ENCODE measurements around the gene SETD6. TPM values are rescaled to one million over a fixed set of nuclear protein-coding genes. Genes with fewer than 3 reads are reported as not detected.
A peak's percentile ranks its signal among the peaks of the same experiment; 100 is the strongest.

SETD6 gene
- total and polyA plus RNA-seq, 2 of the 13 experiments (the other 11 are each of a cell fraction or from before 2014, with no cell fraction given) = 24.0 to 25.7 TPM

DNA sequence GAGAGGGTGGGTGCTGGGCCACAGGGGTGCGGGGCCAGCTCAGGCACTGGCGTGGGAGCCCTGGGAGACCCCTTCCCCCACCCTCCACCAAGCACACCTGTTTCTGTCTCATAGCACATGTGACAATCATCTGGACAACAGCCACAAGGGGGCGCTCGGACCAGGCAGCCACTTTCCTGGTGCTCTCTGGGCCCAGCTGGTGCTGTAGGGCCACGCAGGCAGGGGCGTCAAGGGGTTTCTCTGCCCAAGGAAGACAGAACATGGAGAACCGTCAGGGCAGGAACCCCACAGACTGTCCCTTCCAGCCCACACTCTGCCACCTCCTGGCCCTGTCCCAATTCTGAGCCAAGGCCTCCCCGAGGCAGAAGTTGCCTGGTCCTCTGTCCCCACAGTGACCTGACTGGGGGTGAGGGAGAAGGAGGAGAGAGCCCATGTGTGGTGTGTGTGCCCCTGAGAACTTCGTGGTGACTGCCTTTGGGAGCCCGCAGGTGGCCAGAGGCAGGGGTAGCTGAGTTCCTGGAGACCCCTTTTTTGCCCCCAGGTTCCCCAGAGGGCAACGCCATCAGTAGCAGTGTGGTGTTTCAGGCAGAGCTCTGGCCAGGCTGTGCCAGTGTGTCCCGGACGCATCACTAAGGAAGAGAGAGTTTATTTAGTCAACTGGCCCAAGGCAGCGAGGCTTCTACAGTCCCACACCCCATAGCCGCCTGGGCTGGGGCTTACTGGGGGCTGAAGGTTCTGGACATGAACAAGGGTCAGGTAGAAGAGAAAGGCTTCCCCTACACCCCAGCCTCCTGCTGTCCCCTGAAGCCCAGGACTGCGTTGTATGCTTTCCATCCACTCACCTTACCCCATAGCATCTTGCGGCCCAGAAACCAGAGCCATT is 3.1 kb upstream of the SETD6 start (continued):
- TF ChIP-seq EHMT2 (IDR thresholded peaks at IDR 0.05; ENCODE audit: borderline replicate concordance, low read depth, low read length) (no peak), MBNL3 (CRISPR knock-in tag; conservative IDR thresholded peaks at IDR 0.05) (no peak), ZNF7 (CRISPR knock-in tag; IDR thresholded peaks at IDR 0.05) (no peak), NR2F1 (CRISPR knock-in tag; IDR thresholded peaks at IDR 0.05) (no peak), MAZ (IDR thresholded peaks at IDR 0.05; ENCODE audit: borderline replicate concordance, low read depth, low read length) (no peak), MAZ (CRISPR knock-in tag; IDR thresholded peaks at IDR 0.05; ENCODE audit: low read depth) (no peak), ZSCAN29 (CRISPR knock-in tag; conservative IDR thresholded peaks at IDR 0.05) (no peak), ZFP82 (CRISPR knock-in tag; IDR thresholded peaks at IDR 0.05; ENCODE audit: borderline replicate concordance) (no peak), SNAPC2 (CRISPR knock-in tag; IDR thresholded peaks at IDR 0.05) (no peak), NFYC (CRISPR knock-in tag; IDR thresholded peaks at IDR 0.05) (no peak), ZNF724P (CRISPR knock-in tag; IDR thresholded peaks at IDR 0.05; ENCODE audit: borderline replicate concordance) (no peak), ZNF83 (CRISPR knock-in tag; IDR thresholded peaks at IDR 0.05; ENCODE audit: borderline replicate concordance) (no peak)
- TF ChIP-seq, protein P1, sequence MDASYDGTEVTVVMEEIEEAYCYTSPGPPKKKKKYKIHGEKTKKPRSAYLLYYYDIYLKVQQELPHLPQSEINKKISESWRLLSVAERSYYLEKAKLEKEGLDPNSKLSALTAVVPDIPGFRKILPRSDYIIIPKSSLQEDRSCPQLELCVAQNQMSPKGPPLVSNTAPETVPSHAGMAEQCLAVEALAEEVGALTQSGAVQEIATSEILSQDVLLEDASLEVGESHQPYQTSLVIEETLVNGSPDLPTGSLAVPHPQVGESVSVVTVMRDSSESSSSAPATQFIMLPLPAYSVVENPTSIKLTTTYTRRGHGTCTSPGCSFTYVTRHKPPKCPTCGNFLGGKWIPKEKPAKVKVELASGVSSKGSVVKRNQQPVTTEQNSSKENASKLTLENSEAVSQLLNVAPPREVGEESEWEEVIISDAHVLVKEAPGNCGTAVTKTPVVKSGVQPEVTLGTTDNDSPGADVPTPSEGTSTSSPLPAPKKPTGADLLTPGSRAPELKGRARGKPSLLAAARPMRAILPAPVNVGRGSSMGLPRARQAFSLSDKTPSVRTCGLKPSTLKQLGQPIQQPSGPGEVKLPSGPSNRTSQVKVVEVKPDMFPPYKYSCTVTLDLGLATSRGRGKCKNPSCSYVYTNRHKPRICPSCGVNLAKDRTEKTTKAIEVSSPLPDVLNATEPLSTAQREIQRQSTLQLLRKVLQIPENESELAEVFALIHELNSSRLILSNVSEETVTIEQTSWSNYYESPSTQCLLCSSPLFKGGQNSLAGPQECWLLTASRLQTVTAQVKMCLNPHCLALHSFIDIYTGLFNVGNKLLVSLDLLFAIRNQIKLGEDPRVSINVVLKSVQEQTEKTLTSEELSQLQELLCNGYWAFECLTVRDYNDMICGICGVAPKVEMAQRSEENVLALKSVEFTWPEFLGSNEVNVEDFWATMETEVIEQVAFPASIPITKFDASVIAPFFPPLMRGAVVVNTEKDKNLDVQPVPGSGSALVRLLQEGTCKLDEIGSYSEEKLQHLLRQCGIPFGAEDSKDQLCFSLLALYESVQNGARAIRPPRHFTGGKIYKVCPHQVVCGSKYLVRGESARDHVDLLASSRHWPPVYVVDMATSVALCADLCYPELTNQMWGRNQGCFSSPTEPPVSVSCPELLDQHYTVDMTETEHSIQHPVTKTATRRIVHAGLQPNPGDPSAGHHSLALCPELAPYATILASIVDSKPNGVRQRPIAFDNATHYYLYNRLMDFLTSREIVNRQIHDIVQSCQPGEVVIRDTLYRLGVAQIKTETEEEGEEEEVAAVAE (CRISPR knock-in tag; IDR thresholded peaks at IDR 0.05; ENCODE audit: borderline replicate concordance) = peak; percentile 41; the same call in 1 of the 2 replicates
- TF ChIP-seq, protein P2, sequence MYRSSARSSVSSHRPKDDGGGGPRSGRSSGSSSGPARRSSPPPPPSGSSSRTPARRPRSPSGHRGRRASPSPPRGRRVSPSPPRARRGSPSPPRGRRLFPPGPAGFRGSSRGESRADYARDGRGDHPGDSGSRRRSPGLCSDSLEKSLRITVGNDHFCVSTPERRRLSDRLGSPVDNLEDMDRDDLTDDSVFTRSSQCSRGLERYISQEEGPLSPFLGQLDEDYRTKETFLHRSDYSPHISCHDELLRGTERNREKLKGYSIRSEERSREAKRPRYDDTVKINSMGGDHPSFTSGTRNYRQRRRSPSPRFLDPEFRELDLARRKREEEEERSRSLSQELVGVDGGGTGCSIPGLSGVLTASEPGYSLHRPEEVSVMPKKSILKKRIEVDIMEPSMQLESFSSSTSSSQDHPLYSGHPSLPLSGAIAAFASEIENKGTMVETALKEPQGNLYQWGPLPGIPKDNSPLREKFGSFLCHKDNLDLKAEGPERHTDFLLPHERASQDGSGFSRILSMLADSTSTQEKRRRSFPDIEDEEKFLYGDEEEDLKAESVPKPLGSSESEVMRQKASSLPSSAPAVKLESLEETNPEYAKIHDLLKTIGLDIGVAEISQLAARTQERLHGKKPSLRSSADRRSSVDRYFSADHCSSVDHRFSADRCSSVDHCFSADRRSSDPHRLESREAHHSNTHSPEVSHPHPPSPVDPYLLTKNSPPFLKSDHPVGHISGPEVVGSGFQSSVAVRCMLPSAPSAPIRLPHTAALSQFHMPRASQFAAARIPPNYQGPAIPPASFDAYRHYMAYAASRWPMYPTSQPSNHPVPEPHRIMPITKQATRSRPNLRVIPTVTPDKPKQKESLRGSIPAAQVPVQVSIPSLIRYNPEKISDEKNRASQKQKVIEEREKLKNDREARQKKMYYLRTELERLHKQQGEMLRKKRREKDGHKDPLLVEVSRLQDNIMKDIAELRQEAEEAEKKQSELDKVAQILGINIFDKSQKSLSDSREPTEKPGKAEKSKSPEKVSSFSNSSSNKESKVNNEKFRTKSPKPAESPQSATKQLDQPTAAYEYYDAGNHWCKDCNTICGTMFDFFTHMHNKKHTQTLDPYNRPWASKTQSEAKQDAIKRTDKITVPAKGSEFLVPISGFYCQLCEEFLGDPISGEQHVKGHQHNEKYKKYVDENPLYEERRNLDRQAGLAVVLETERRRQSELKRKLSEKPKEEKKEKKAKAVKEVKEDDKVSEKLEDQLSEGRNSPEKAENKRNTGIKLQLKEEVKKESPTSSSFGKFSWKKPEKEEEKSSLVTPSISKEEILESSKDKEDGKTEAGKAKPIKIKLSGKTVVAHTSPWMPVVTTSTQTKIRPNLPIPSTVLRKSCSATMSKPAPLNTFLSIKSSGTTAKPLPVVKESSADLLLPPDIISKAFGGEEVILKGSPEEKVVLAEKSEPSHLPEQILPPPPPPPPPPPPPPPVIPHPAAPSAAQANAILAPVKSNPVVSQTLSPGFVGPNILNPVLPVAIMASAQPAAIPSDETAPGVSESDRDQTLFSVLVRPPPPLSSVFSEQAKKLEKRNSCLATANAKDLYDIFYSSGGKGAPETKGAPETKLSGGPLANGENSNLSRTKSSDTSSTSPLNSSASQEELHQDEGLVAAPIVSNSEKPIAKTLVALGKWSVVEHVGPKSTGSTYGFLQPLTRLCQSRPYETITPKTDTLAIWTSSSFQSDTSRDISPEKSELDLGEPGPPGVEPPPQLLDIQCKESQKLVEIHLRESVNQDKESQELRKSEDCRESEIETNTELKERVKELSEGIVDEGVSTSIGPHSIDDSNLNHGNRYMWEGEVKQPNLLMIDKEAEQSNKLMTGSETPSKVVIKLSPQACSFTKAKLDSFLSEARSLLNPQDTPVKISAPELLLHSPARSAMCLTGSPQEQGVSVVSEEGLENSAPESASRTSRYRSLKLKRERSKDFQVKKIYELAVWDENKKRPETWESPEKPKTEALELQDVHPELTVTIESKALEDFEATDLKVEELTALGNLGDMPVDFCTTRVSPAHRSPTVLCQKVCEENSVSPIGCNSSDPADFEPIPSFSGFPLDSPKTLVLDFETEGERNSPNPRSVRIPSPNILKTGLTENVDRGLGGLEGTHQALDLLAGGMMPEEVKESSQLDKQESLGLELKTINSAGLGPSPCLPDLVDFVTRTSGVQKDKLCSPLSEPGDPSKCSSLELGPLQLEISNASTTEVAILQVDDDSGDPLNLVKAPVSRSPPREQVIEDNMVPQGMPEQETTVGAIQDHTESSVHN (CRISPR knock-in tag; IDR thresholded peaks at IDR 0.05) = no peak

Measured in HepG2 (cell line).